Cardiac muscle cell (in vitro differentiated cells and primary cell): ENCODE measurements around the gene KRABD2.
"Not testable (repeated sequence)": the region's sequence is repeated elsewhere in the genome, so short reads cannot be mapped to it uniquely, and the experiment has no call there.

Source experiments
- DNase-seq, 2 donors: peaks; one replicate each; pipeline versions ENCODE4 v3.0.0 to v3.0.0-alpha.2; 2010 to 2017; ENCODE audit warnings: low read depth in 1 of 2, low spot score in 1 of 2
- H3K27ac ChIP-seq: fragments of 200-600 bp; sonication (generic); 2 replicates; pipeline ENCODE4 v1.5.1; 2016
- H3K27me3 ChIP-seq: fragments of 200-600 bp; sonication (generic); 2 replicates; pipeline ENCODE4 v1.6.0; 2016; ENCODE audit warnings: control low read depth
- H3K36me3 ChIP-seq: fragments of 200-600 bp; sonication (generic); 2 replicates; pipeline ENCODE4 v1.5.1; 2016; ENCODE audit warnings: control low read depth
- H3K4me1 ChIP-seq: fragments of 200-600 bp; sonication (generic); 2 replicates; pipeline ENCODE4 v1.8.1; 2017; ENCODE audit warnings: low read depth, mild to moderate bottlenecking, mixed run types
- H3K4me3 ChIP-seq: fragments of 200-600 bp; sonication (generic); 2 replicates; pipeline ENCODE4 v1.5.1; 2016; ENCODE audit warnings: mild to moderate bottlenecking
- H3K9me3 ChIP-seq: fragments of 200-600 bp; sonication (generic); 2 replicates; pipeline ENCODE4 v1.5.1; 2017; ENCODE audit warnings: low read depth, mild to moderate bottlenecking, control low read depth
- CTCF ChIP-seq: IDR thresholded peaks from 2 replicates; pipeline ENCODE4 v1.5.1; 2012; ENCODE audit warnings: low read depth, mild to moderate bottlenecking, low read length

KRABD2 gene

GRCh38 chr17:8401107-8401506 is 24.6 kb upstream of the KRABD2 start:
- DNase-seq = no peak
- H3K4me1 ChIP-seq = no peaks in the 10 kb centered on the region
- no peak overlapping the region for H3K27ac ChIP-seq
- H3K9me3 ChIP-seq = no peaks in the 10 kb centered on the region
- TF ChIP-seq CTCF = no peak
- H3K4me3 ChIP-seq = no peak overlapping the region
- H3K27me3 ChIP-seq = no peaks in the 10 kb centered on the region
- no peaks in the 10 kb centered on the region for H3K36me3 ChIP-seq

GRCh38 chr17:8398980-8399379 is 22.5 kb upstream of the KRABD2 start:
- no peak for DNase-seq
- Histone ChIP-seq H3K27me3 (no peaks in the 10 kb centered on the region), H3K27ac (no peak overlapping the region), H3K4me1 (no peaks in the 10 kb centered on the region), H3K36me3 (no peaks in the 10 kb centered on the region), H3K4me3 (no peak overlapping the region), H3K9me3 (no peaks in the 10 kb centered on the region)
- TF ChIP-seq CTCF = no peak

- Histone ChIP-seq H3K36me3 (no peaks in the 10 kb centered on the region), H3K27ac (no peak within 1 kb of the TSS), H3K4me1 (no peaks in the 10 kb centered on the region), H3K9me3 (no peaks in the 10 kb centered on the region), H3K4me3 (no peak within 1 kb of the TSS), H3K27me3 (no peaks in the 10 kb centered on the region)
- DNase-seq = no peak
- no peak for TF ChIP-seq CTCF
Measured at GRCh38 chr17:8397636-8398035, 21.1 kb upstream of the KRABD2 start, which contains the start of gene RNF222. Gene RNF222 (minus strand): TSS chr17:8397827. CDS start chr17:8393461, 4,366 bp downstream.

- not testable (repeated sequence) for H3K4me3 ChIP-seq, H3K4me1 ChIP-seq, H3K36me3 ChIP-seq, H3K27me3 ChIP-seq, DNase-seq, H3K27ac ChIP-seq, H3K9me3 ChIP-seq
Measured at GRCh38 chr17:8394497-8394896, 18.0 kb upstream of the KRABD2 start.

- TF ChIP-seq CTCF = no peak
- no peaks in the 10 kb centered on the region for H3K27me3 ChIP-seq
- H3K4me1 ChIP-seq = no peaks in the 10 kb centered on the region
- H3K4me3 ChIP-seq = no peak overlapping the region
- no peaks in the 10 kb centered on the region for H3K9me3 ChIP-seq
- no peaks in the 10 kb centered on the region for H3K36me3 ChIP-seq
- DNase-seq = no peak
- no peak overlapping the region for H3K27ac ChIP-seq
Measured at GRCh38 chr17:8393470-8394231, 17.1 kb upstream of the KRABD2 start.

GRCh38 chr17:8392674-8393469 is 16.4 kb upstream of the KRABD2 start:
- Histone ChIP-seq H3K9me3 (no peaks in the 10 kb centered on the region), H3K27ac (no peak overlapping the region), H3K4me1 (no peaks in the 10 kb centered on the region), H3K4me3 (no peak overlapping the region), H3K27me3 (no peaks in the 10 kb centered on the region), H3K36me3 (no peaks in the 10 kb centered on the region)
- no peak for TF ChIP-seq CTCF
- DNase-seq = no peak
